WTC11 (cell line): ENCODE results near the gene PPP1R36. TPM values are rescaled to one million over a fixed set of nuclear protein-coding genes. Genes with fewer than 3 reads are reported as not detected.
A peak's percentile ranks its signal among the peaks of the same experiment; 100 is the strongest.

Experiments used
- ATAC-seq: fragments of 200-7000 bp; cut with Tn5 transposase; 2 replicates; pipeline ENCODE4 v1.10.0; 2021; ENCODE audit warnings: mild to moderate bottlenecking, moderate library complexity
- CTCF ChIA-PET: fragments of 300-600 bp; sonication (Branson Sonifier 250); formaldehyde crosslinking; loops from one replicate; lab custom pipeline; 2021; ENCODE audit warnings: antibody characterized with exemption; lab: Charles Lee
- POLR2A ChIA-PET: fragments of 350-600 bp; sonication (Branson Sonifier 250); formaldehyde crosslinking; loops from one replicate; lab custom pipeline; 2021; ENCODE audit warnings: antibody characterized with exemption; lab: Charles Lee
- DNase-seq: peaks from one replicate; pipeline ENCODE4 v3.0.0; 2021; ENCODE audit warnings: low spot score
- H3K27ac Mint-ChIP-seq: 2 replicates; pipeline ENCODE4 v1.8.0; 2021; ENCODE audit warnings: mixed read lengths
- H3K27me3 Mint-ChIP-seq: 2 replicates; pipeline ENCODE4 v1.8.0; 2021; ENCODE audit warnings: low read depth, mild to moderate bottlenecking, moderate library complexity, mixed read lengths
- H3K36me3 Mint-ChIP-seq: 2 replicates; pipeline ENCODE4 v1.8.0; 2021; ENCODE audit warnings: mixed read lengths
- H3K4me1 Mint-ChIP-seq: 2 replicates; pipeline ENCODE4 v1.8.0; 2022; ENCODE audit warnings: mixed read lengths
- H3K4me3 Mint-ChIP-seq: 2 replicates; pipeline ENCODE4 v1.8.0; 2021; ENCODE audit warnings: mild to moderate bottlenecking, moderate library complexity, mixed read lengths
- H3K9me3 Mint-ChIP-seq: 2 replicates; pipeline ENCODE4 v1.8.0; 2021; ENCODE audit warnings: mixed read lengths
- ATF1 ChIP-seq: sonication (generic); formaldehyde crosslinking; IDR thresholded peaks from 2 replicates; pipeline ENCODE4 v1.8.1; 2023; ENCODE audit warnings: mild to moderate bottlenecking, moderate library complexity, missing genetic modification reagents
- CTCF ChIP-seq: fragments of 200-600 bp; IDR thresholded peaks from 2 replicates; pipeline ENCODE4 v1.8.0; 2022; ENCODE audit warnings: antibody characterized with exemption
- ELF4 ChIP-seq: sonication (generic); formaldehyde crosslinking; IDR thresholded peaks from 2 replicates; pipeline ENCODE4 v1.8.1; 2022; ENCODE audit warnings: low read depth, mild to moderate bottlenecking, moderate library complexity, missing genetic modification reagents
- ESRRA ChIP-seq: sonication (generic); formaldehyde crosslinking; IDR thresholded peaks from 2 replicates; pipeline ENCODE4 v1.8.1; 2022; ENCODE audit warnings: mild to moderate bottlenecking, missing genetic modification reagents, borderline replicate concordance
- HMGXB4 ChIP-seq: sonication (generic); formaldehyde crosslinking; IDR thresholded peaks from 2 replicates; pipeline ENCODE4 v1.8.1; 2023; ENCODE audit warnings: mild to moderate bottlenecking, moderate library complexity, missing genetic modification reagents
- MAX ChIP-seq: sonication (generic); formaldehyde crosslinking; IDR thresholded peaks from 2 replicates; pipeline ENCODE4 v1.8.0; 2022; ENCODE audit warnings: mild to moderate bottlenecking, missing genetic modification reagents
- PRDM15 ChIP-seq: sonication (generic); formaldehyde crosslinking; IDR thresholded peaks from 2 replicates; pipeline ENCODE4 v1.8.0; 2022; ENCODE audit warnings: missing genetic modification reagents
- STAT6 ChIP-seq: sonication (generic); formaldehyde crosslinking; conservative IDR thresholded peaks from 2 replicates; pipeline ENCODE4 v1.8.1; 2023; ENCODE audit warnings: mild to moderate bottlenecking, low read depth, missing genetic modification reagents, moderate library complexity
- ZNF317 ChIP-seq: sonication (generic); formaldehyde crosslinking; IDR thresholded peaks from 2 replicates; pipeline ENCODE4 v1.8.1; 2023; ENCODE audit warnings: low read depth, mild to moderate bottlenecking, moderate library complexity, missing genetic modification reagents, borderline replicate concordance
- total RNA-seq: library from RNA; stranded (reverse); gene quantifications from 3 replicates; pipeline ENCODE4 v1.2.3, GENCODE V29; 2021

The PPP1R36 gene
- total RNA-seq, 1 experiment from 2014 or later: 0.70 TPM

- TF ChIP-seq STAT6 (no peak), ATF1 (CRISPR knock-in tag) (no peak), ESRRA (CRISPR knock-in tag) (no peak)
- TF ChIP-seq, all 79 proteins: peak for 0
These were observed 84.8 kb downstream of the PPP1R36 start (continued) for GRCh38 chr14:64634558-64634957.

GRCh38 chr14:64636208-64636979 is 86.6 kb downstream of the PPP1R36 start:
- H3K4me1 Mint-ChIP-seq: peaks cover 24% of the 10 kb centered on the region
- DNase-seq (peak; percentile 82), ATAC-seq (peak; percentile 87)
- no peak overlapping the region for H3K27ac Mint-ChIP-seq
- TF ChIP-seq ELF4 (CRISPR knock-in tag): no peak
- 0 out of 2 replicates have a peak, but pooled peaks have one; percentile 55 for TF ChIP-seq HMGXB4 (CRISPR knock-in tag)
- peak; percentile 82 for TF ChIP-seq CTCF
- TF ChIP-seq STAT6: no peak
- peak; percentile 31; the same call in 1 of the 2 replicates for TF ChIP-seq PRDM15 (CRISPR knock-in tag)
- no peak for TF ChIP-seq ZNF317 (CRISPR knock-in tag)
- TF ChIP-seq MAX (CRISPR knock-in tag): peak; percentile 53; the same call in 1 of the 2 replicates
- ChIA-PET POLR2A (interaction anchor here (1.4 to 2.3 kb wide), 2 partner anchors 68 to 131 kb away, joined by 4 to 10 read pairs; partner anchors contain the start of genes PLEKHG3 and ZBTB1), CTCF (interaction anchor here (0.5 to 2.7 kb wide), 69 partner anchors 9 to 1361 kb away, joined by 3 to 27 read pairs (median 4); partner anchors contain the start of genes AKAP5, HSPA2, PLEKHG3 and ZBTB1)
- no peaks in the 10 kb centered on the region for H3K27me3 Mint-ChIP-seq
- H3K9me3 Mint-ChIP-seq: no peaks in the 10 kb centered on the region
- no peaks in the 10 kb centered on the region for H3K36me3 Mint-ChIP-seq
- H3K4me3 Mint-ChIP-seq: no peak overlapping the region
